ENCODE data around the gene CSNK1G2.

The CSNK1G2 gene

GRCh38 chr19:1947651-1948209 is 6.8 kb downstream of the CSNK1G2 start:
- no peak for ATAC-seq
- no peak overlapping the region for H3K27ac Mint-ChIP-seq
- H3K4me3 Mint-ChIP-seq: no peak overlapping the region
- H3K36me3 Mint-ChIP-seq: peaks cover 7% of the 10 kb centered on the region
- H3K4me1 Mint-ChIP-seq: peaks cover 43% of the 10 kb centered on the region
- H3K9me3 Mint-ChIP-seq: no peaks in the 10 kb centered on the region
- H3K27me3 Mint-ChIP-seq: no peaks in the 10 kb centered on the region

GRCh38 chr19:1949304-1950101 is 8.5 kb downstream of the CSNK1G2 start:
- peak overlapping the region; percentile 21 for H3K27ac Mint-ChIP-seq
- no peaks in the 10 kb centered on the region for H3K27me3 Mint-ChIP-seq
- H3K36me3 Mint-ChIP-seq: peaks cover 7% of the 10 kb centered on the region
- peaks cover 26% of the 10 kb centered on the region for H3K4me1 Mint-ChIP-seq
- no peak for ATAC-seq
- no peak overlapping the region for H3K4me3 Mint-ChIP-seq
- H3K9me3 Mint-ChIP-seq: no peaks in the 10 kb centered on the region

GRCh38 chr19:1950640-1951039 is 9.7 kb downstream of the CSNK1G2 start:
- H3K9me3 Mint-ChIP-seq: no peaks in the 10 kb centered on the region
- no peak overlapping the region for H3K27ac Mint-ChIP-seq
- no peak overlapping the region for H3K4me3 Mint-ChIP-seq
- peaks cover 7% of the 10 kb centered on the region for H3K36me3 Mint-ChIP-seq
- no peak for ATAC-seq
- H3K4me1 Mint-ChIP-seq: peaks cover 19% of the 10 kb centered on the region
- H3K27me3 Mint-ChIP-seq: no peaks in the 10 kb centered on the region

GRCh38 chr19:1952635-1953034 is 11.7 kb downstream of the CSNK1G2 start:
- no peaks in the 10 kb centered on the region for H3K27me3 Mint-ChIP-seq
- H3K27ac Mint-ChIP-seq: no peak overlapping the region
- peaks cover 24% of the 10 kb centered on the region for H3K4me1 Mint-ChIP-seq
- no peak for ATAC-seq
- no peaks in the 10 kb centered on the region for H3K9me3 Mint-ChIP-seq
- peaks cover 7% of the 10 kb centered on the region for H3K36me3 Mint-ChIP-seq
- no peak overlapping the region for H3K4me3 Mint-ChIP-seq

- peaks cover 7% of the 10 kb centered on the region for H3K36me3 Mint-ChIP-seq
- H3K27ac Mint-ChIP-seq: no peak overlapping the region
- H3K9me3 Mint-ChIP-seq: no peaks in the 10 kb centered on the region
- H3K4me3 Mint-ChIP-seq: no peak overlapping the region
- no peak for ATAC-seq
- no peaks in the 10 kb centered on the region for H3K27me3 Mint-ChIP-seq
- peaks cover 24% of the 10 kb centered on the region for H3K4me1 Mint-ChIP-seq
Observed at GRCh38 chr19:1953037-1953436, 12.1 kb downstream of the CSNK1G2 start.

- H3K27ac Mint-ChIP-seq: no peak overlapping the region
- H3K9me3 Mint-ChIP-seq: no peaks in the 10 kb centered on the region
- ATAC-seq: no peak
- H3K4me3 Mint-ChIP-seq: no peak overlapping the region
- H3K36me3 Mint-ChIP-seq: peaks cover 7% of the 10 kb centered on the region
- H3K4me1 Mint-ChIP-seq: peaks cover 22% of the 10 kb centered on the region
- no peaks in the 10 kb centered on the region for H3K27me3 Mint-ChIP-seq
Observed at GRCh38 chr19:1953441-1954094, 12.6 kb downstream of the CSNK1G2 start.

- no peaks in the 10 kb centered on the region for H3K27me3 Mint-ChIP-seq
- no peak overlapping the region for H3K4me3 Mint-ChIP-seq
- H3K9me3 Mint-ChIP-seq: no peaks in the 10 kb centered on the region
- H3K36me3 Mint-ChIP-seq: peaks cover 1% of the 10 kb centered on the region
- ATAC-seq: no peak
- H3K4me1 Mint-ChIP-seq: peaks cover 13% of the 10 kb centered on the region
- no peak overlapping the region for H3K27ac Mint-ChIP-seq
Observed at GRCh38 chr19:1954532-1954933, 13.6 kb downstream of the CSNK1G2 start.

GRCh38 chr19:1955171-1956121 is 14.5 kb downstream of the CSNK1G2 start:
- Mint-ChIP-seq H3K9me3 (no peaks in the 10 kb centered on the region), H3K27ac (no peak overlapping the region), H3K4me3 (no peak overlapping the region), H3K4me1 (peaks cover 20% of the 10 kb centered on the region), H3K36me3 (no peaks in the 10 kb centered on the region), H3K27me3 (no peaks in the 10 kb centered on the region)
- ATAC-seq: no peak

- Mint-ChIP-seq H3K36me3 (no peaks in the 10 kb centered on the region), H3K27me3 (no peaks in the 10 kb centered on the region), H3K27ac (no peak overlapping the region), H3K4me3 (no peak overlapping the region), H3K4me1 (peaks cover 27% of the 10 kb centered on the region), H3K9me3 (no peaks in the 10 kb centered on the region)
- no peak for ATAC-seq
Observed at GRCh38 chr19:1956122-1956494, 15.1 kb downstream of the CSNK1G2 start.

- H3K27ac Mint-ChIP-seq: no peak overlapping the region
Observed at GRCh38 chr19:1956868-1957492, 16.0 kb downstream of the CSNK1G2 start.

GRCh38 chr19:1957562-1958248 is 16.7 kb downstream of the CSNK1G2 start:
- Mint-ChIP-seq H3K9me3 (no peaks in the 10 kb centered on the region), H3K36me3 (no peaks in the 10 kb centered on the region), H3K27me3 (no peaks in the 10 kb centered on the region), H3K4me3 (no peak overlapping the region), H3K27ac (no peak overlapping the region), H3K4me1 (peaks cover 37% of the 10 kb centered on the region)
- no peak for ATAC-seq

More at GRCh38 chr19:1956868-1957492, 16.0 kb downstream of the CSNK1G2 start:
- H3K4me3 Mint-ChIP-seq: no peak overlapping the region
- peaks cover 36% of the 10 kb centered on the region for H3K4me1 Mint-ChIP-seq
- H3K27me3 Mint-ChIP-seq: no peaks in the 10 kb centered on the region
- ATAC-seq: no peak
- no peaks in the 10 kb centered on the region for H3K9me3 Mint-ChIP-seq
- H3K36me3 Mint-ChIP-seq: no peaks in the 10 kb centered on the region

GRCh38 chr19:1959928-1960589 is 19.1 kb downstream of the CSNK1G2 start:
- peak overlapping the region; percentile 75 for H3K27ac Mint-ChIP-seq
- H3K4me1 Mint-ChIP-seq: peaks cover 37% of the 10 kb centered on the region
- no peaks in the 10 kb centered on the region for H3K36me3 Mint-ChIP-seq
- H3K4me3 Mint-ChIP-seq: no peak overlapping the region
- no peaks in the 10 kb centered on the region for H3K27me3 Mint-ChIP-seq
- H3K9me3 Mint-ChIP-seq: no peaks in the 10 kb centered on the region
- peak; percentile 28 for ATAC-seq

- H3K27me3 Mint-ChIP-seq: no peaks in the 10 kb centered on the region
- peak; percentile 45 for ATAC-seq
- H3K36me3 Mint-ChIP-seq: peaks cover 5% of the 10 kb centered on the region
- no peak overlapping the region for H3K4me3 Mint-ChIP-seq
- H3K4me1 Mint-ChIP-seq: peaks cover 41% of the 10 kb centered on the region
- no peaks in the 10 kb centered on the region for H3K9me3 Mint-ChIP-seq
- peak overlapping the region; percentile 75 for H3K27ac Mint-ChIP-seq
Observed at GRCh38 chr19:1961000-1961883, 20.3 kb downstream of the CSNK1G2 start.

All from stimulated activated memory B cell treated with anti-CD40 and anti-IgM and Interleukin-4, amounts not matched to agents 10 μg/mL and 1 μg/mL and 100 μg/mL, for 72 hours (primary cell).